GM23338 (cell line): ENCODE results near the gene CACNG1.

ENCODE experiments used
- CTCF ChIP-seq, 2 experiments: fragments of 200-600 bp in 1 of 2; sonication (generic) in 1 of 2; conservative IDR thresholded peaks; 2 replicates each; pipeline versions ENCODE4 v1.5.1 to v1.6.1; 2016 to 2017; ENCODE audit warnings: antibody characterized with exemption in 2 of 2, low read depth in 2 of 2, mild to moderate bottlenecking in 2 of 2, moderate library complexity in 1 of 2
- EZH2phosphoT487 ChIP-seq: fragments of 200-600 bp; sonication (generic); IDR thresholded peaks from one replicate; pipeline ENCODE4 v1.8.1; 2018; ENCODE audit warnings: antibody characterized with exemption; ENCODE audit not compliant: unreplicated experiment
- POLR2AphosphoS5 ChIP-seq: IDR thresholded peaks from 2 replicates; pipeline ENCODE4 v1.6.1; 2016; ENCODE audit warnings: antibody characterized with exemption, low read depth

DNA sequence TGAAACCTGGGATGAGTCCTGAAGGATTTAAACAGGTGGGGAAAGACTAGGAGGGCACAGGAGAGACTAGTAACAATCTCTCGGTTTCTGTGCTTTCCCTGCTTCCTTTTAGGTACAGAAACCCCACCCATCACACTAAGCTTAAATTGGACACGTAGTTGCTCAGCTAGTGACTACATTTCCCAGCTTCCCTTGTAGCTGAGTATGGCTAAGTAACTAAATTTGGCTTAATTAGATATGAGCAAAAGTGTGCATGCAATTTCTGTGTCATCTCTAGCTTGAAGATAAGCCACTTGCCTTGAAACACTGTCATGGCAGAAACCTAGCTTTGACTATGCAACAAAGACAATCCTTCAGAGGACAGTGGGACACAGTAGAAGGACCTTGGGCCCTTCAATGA lies 36.5 kb downstream of the CACNG1 start:
- TF ChIP-seq EZH2phosphoT487 (no peak), CTCF (conservative IDR thresholded peaks at IDR 0.05; ENCODE audit: low read depth in 2 of 2) (no peak), POLR2AphosphoS5 (no peak)
